Nephron progenitor cell (in vitro differentiated cells): Measurements from ENCODE around the gene ARMC9.

Source experiments
- DNase-seq: peaks from one replicate; pipeline ENCODE4 v3.0.0; 2021
- H3K27ac Mint-ChIP-seq: 2 replicates; pipeline ENCODE4 v1.8.0; 2021; ENCODE audit warnings: mild to moderate bottlenecking, moderate library complexity, mixed read lengths
- H3K27me3 Mint-ChIP-seq: 2 replicates; pipeline ENCODE4 v1.8.0; 2021; ENCODE audit warnings: mild to moderate bottlenecking, low read depth, mixed read lengths; ENCODE audit not compliant: poor library complexity
- H3K36me3 Mint-ChIP-seq: 2 replicates; pipeline ENCODE4 v1.8.0; 2021; ENCODE audit warnings: low read depth, mixed read lengths
- H3K4me1 Mint-ChIP-seq: 2 replicates; pipeline ENCODE4 v1.8.0; 2021; ENCODE audit warnings: mixed read lengths
- H3K4me3 Mint-ChIP-seq: 2 replicates; pipeline ENCODE4 v1.8.0; 2021; ENCODE audit warnings: mild to moderate bottlenecking, moderate library complexity, mixed read lengths
- H3K9me3 Mint-ChIP-seq: 2 replicates; pipeline ENCODE4 v1.8.0; 2021; ENCODE audit warnings: mild to moderate bottlenecking, moderate library complexity, mixed read lengths
- TF ChIP-seq, protein P1 (sequence below): fragments of 200-600 bp; sonication (generic); IDR thresholded peaks from 2 replicates; pipeline ENCODE4 v1.5.0; 2021; ENCODE audit warnings: antibody characterized with exemption

Gene ARMC9

GRCh38 chr2:231359441-231359840 lies 161.0 kb downstream of the ARMC9 start:
- no peak overlapping the region for H3K4me3 Mint-ChIP-seq
- TF ChIP-seq, protein P1, sequence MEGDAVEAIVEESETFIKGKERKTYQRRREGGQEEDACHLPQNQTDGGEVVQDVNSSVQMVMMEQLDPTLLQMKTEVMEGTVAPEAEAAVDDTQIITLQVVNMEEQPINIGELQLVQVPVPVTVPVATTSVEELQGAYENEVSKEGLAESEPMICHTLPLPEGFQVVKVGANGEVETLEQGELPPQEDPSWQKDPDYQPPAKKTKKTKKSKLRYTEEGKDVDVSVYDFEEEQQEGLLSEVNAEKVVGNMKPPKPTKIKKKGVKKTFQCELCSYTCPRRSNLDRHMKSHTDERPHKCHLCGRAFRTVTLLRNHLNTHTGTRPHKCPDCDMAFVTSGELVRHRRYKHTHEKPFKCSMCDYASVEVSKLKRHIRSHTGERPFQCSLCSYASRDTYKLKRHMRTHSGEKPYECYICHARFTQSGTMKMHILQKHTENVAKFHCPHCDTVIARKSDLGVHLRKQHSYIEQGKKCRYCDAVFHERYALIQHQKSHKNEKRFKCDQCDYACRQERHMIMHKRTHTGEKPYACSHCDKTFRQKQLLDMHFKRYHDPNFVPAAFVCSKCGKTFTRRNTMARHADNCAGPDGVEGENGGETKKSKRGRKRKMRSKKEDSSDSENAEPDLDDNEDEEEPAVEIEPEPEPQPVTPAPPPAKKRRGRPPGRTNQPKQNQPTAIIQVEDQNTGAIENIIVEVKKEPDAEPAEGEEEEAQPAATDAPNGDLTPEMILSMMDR = no peak
- H3K27ac Mint-ChIP-seq = no peak overlapping the region
- no peaks in the 10 kb centered on the region for H3K27me3 Mint-ChIP-seq
- peaks cover 15% of the 10 kb centered on the region for H3K36me3 Mint-ChIP-seq
- no peaks in the 10 kb centered on the region for H3K9me3 Mint-ChIP-seq
- no peak for DNase-seq
- peaks cover 45% of the 10 kb centered on the region for H3K4me1 Mint-ChIP-seq

GRCh38 chr2:231359948-231360347 lies 161.5 kb downstream of the ARMC9 start:
- peaks cover 50% of the 10 kb centered on the region for H3K4me1 Mint-ChIP-seq
- TF ChIP-seq, protein P1 = no peak
- DNase-seq = no peak
- no peak overlapping the region for H3K4me3 Mint-ChIP-seq
- H3K27me3 Mint-ChIP-seq = no peaks in the 10 kb centered on the region
- H3K9me3 Mint-ChIP-seq = no peaks in the 10 kb centered on the region
- no peak overlapping the region for H3K27ac Mint-ChIP-seq
- peaks cover 15% of the 10 kb centered on the region for H3K36me3 Mint-ChIP-seq

- H3K9me3 Mint-ChIP-seq = no peaks in the 10 kb centered on the region
- TF ChIP-seq, protein P1 = no peak
- peaks cover 13% of the 10 kb centered on the region for H3K36me3 Mint-ChIP-seq
- no peak for DNase-seq
- H3K27ac Mint-ChIP-seq = no peak overlapping the region
- no peak overlapping the region for H3K4me3 Mint-ChIP-seq
- no peaks in the 10 kb centered on the region for H3K27me3 Mint-ChIP-seq
- peaks cover 53% of the 10 kb centered on the region for H3K4me1 Mint-ChIP-seq
Observed at GRCh38 chr2:231360401-231360800, 162.0 kb downstream of the ARMC9 start.

GRCh38 chr2:231360881-231361371 lies 162.5 kb downstream of the ARMC9 start:
- TF ChIP-seq, protein P1 = no peak
- Mint-ChIP-seq H3K27ac (peak overlapping the region; percentile 29), H3K4me1 (peaks cover 53% of the 10 kb centered on the region), H3K4me3 (no peak overlapping the region), H3K36me3 (peaks cover 11% of the 10 kb centered on the region), H3K27me3 (no peaks in the 10 kb centered on the region), H3K9me3 (no peaks in the 10 kb centered on the region)
- no peak for DNase-seq

DNA sequence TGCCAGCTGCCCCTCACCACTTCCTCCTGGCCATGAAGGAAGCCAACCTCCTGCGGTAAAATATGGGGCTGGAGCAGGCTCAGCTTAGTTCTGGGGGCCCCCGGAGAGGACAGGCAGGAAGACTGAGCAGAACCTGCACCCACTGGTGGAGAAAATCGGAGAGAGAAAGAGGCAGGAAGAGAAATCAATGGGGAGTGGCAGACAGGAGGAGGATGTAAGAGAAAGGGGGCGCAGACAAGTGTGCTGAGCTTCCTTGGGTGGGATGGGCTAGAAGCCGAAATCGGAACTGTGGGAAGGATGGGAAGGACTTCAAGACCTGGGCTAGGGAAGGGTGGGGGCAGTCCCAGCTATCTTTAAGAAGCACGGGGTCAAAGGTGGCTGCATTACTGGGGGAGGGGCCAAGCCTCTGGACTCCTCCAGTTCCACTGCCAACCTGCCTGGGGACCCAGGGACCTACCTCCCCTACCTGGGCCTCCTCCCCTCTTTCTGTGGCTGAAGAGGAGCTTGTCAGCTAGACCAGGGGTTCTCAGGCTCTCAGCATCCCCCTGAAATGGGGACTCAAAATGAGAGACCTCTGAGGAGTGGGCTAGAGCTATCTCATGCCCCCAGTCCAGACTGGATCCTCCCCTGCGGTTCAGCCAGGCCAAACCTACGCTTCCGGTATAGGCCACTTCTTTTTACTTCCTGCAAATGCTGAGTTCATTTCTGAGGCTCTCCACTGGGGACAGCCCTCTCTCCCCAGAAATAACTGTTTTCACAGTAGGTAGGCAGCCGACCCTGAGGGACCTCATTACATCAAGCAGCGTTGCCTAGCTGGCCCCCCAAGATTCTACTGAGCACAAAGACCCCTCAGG lies 163.5 kb downstream of the ARMC9 start:
- Mint-ChIP-seq H3K9me3 (no peaks in the 10 kb centered on the region), H3K36me3 (peaks cover 11% of the 10 kb centered on the region), H3K27me3 (no peaks in the 10 kb centered on the region), H3K4me1 (peaks cover 48% of the 10 kb centered on the region), H3K4me3 (no peak overlapping the region), H3K27ac (peak overlapping the region; percentile 65)
- DNase-seq = no peak
- TF ChIP-seq, protein P1 = no peak
